Measurements from ENCODE around the gene LRRC37B.
"Not testable (repeated sequence)": the region's sequence is repeated elsewhere in the genome, so short reads cannot be mapped to it uniquely, and the experiment has no call there.

LRRC37B gene

GRCh38 chr17:32099686-32100085 is 92.5 kb downstream of the LRRC37B start:
- Mint-ChIP-seq H3K27ac (no peak overlapping the region), H3K36me3 (ENCODE audit: low read depth) (no peaks in the 10 kb centered on the region), H3K27me3 (no peaks in the 10 kb centered on the region), H3K4me3 (no peak overlapping the region), H3K9me3 (no peaks in the 10 kb centered on the region), H3K4me1 (peaks cover 12% of the 10 kb centered on the region)
- ATAC-seq = no peak
- DNase-seq = no peak

GRCh38 chr17:32100323-32100722 is 93.1 kb downstream of the LRRC37B start:
- ATAC-seq; H3K36me3 Mint-ChIP-seq (ENCODE audit: low read depth); H3K27ac Mint-ChIP-seq; H3K9me3 Mint-ChIP-seq; H3K4me3 Mint-ChIP-seq; DNase-seq; H3K27me3 Mint-ChIP-seq: not testable (repeated sequence)
- H3K4me1 Mint-ChIP-seq = peaks cover 14% of the 10 kb centered on the region

- no peaks in the 10 kb centered on the region for H3K36me3 Mint-ChIP-seq (ENCODE audit: low read depth)
- peaks cover 15% of the 10 kb centered on the region for H3K4me1 Mint-ChIP-seq
- ATAC-seq = no peak
- no peak overlapping the region for H3K4me3 Mint-ChIP-seq
- H3K27me3 Mint-ChIP-seq = no peaks in the 10 kb centered on the region
- H3K27ac Mint-ChIP-seq = no peak overlapping the region
- no peaks in the 10 kb centered on the region for H3K9me3 Mint-ChIP-seq
- DNase-seq = no peak
These were observed 93.9 kb downstream of the LRRC37B start for GRCh38 chr17:32100971-32101631.

- Mint-ChIP-seq H3K9me3 (no peaks in the 10 kb centered on the region), H3K4me3 (no peak overlapping the region), H3K27me3 (no peaks in the 10 kb centered on the region), H3K4me1 (peaks cover 20% of the 10 kb centered on the region), H3K36me3 (ENCODE audit: low read depth) (no peaks in the 10 kb centered on the region), H3K27ac (no peak overlapping the region)
- ATAC-seq (no peak), DNase-seq (no peak)
These were observed 95.0 kb downstream of the LRRC37B start for GRCh38 chr17:32102172-32102571.

GRCh38 chr17:32102646-32103186 is 95.5 kb downstream of the LRRC37B start:
- Mint-ChIP-seq H3K9me3 (no peaks in the 10 kb centered on the region), H3K27me3 (no peaks in the 10 kb centered on the region), H3K27ac (no peak overlapping the region), H3K4me3 (no peak overlapping the region), H3K36me3 (ENCODE audit: low read depth) (no peaks in the 10 kb centered on the region), H3K4me1 (peaks cover 25% of the 10 kb centered on the region)
- ATAC-seq = no peak
- DNase-seq = no peak
